ENCODE results near the gene CSMD2. TPM values are rescaled to one million over a fixed set of nuclear protein-coding genes. Genes with fewer than 3 reads are reported as not detected.

CSMD2 gene
- total RNA-seq, 1 experiment from 2014 or later: 0.22 TPM

- H3K9me3 ChIP-seq (ENCODE audit: control insufficient read depth in 1 of 2, insufficient read depth in 1 of 2, low read depth in 1 of 2, low read length in 2 of 2): no peaks in the 10 kb centered on the region
- H3K27me3 ChIP-seq (ENCODE audit: insufficient read depth, low read length): peaks cover 2% of the 10 kb centered on the region; the same call in 1 of the 2 replicates
- DNase-seq (ENCODE audit: low read depth, low spot score): no peak
- H3K36me3 ChIP-seq (ENCODE audit: control insufficient read depth in 1 of 2, insufficient read depth in 2 of 2, low read length in 2 of 2): no peaks in the 10 kb centered on the region
- H3K27ac ChIP-seq (ENCODE audit: low read depth, low read length): no peak overlapping the region
- no peak for ATAC-seq
- H2AFZ ChIP-seq (ENCODE audit: low read depth, low read length, poor library complexity, severe bottlenecking): no peak overlapping the region
- TF ChIP-seq TCF7L2 (IDR thresholded peaks at IDR 0.05; ENCODE audit: borderline replicate concordance, extremely low read depth, insufficient read depth, insufficient read length) (no peak), EZH2phosphoT487 (IDR thresholded peaks at IDR 0.05; ENCODE audit: borderline replicate concordance) (no peak), EZH2 (IDR thresholded peaks at IDR 0.05) (no peak), ZFX (IDR thresholded peaks at IDR 0.05) (no peak), RAD21 (IDR thresholded peaks at IDR 0.05; ENCODE audit: low read depth) (no peak), ZNF274 (IDR thresholded peaks at IDR 0.05; ENCODE audit: low read depth, low read length) (no peak), SRF (IDR thresholded peaks at IDR 0.05; ENCODE audit: low read depth) (no peak), POLR2A (IDR thresholded peaks at IDR 0.05; ENCODE audit: borderline replicate concordance, extremely low read depth, insufficient read depth, insufficient read length) (no peak), ZBTB33 (IDR thresholded peaks at IDR 0.05; ENCODE audit: extremely low read depth, insufficient replicate concordance, low read length) (no peak), JUND (IDR thresholded peaks at IDR 0.05) (no peak), YY1 (IDR thresholded peaks at IDR 0.05; ENCODE audit: extremely low read depth, insufficient replicate concordance, low read depth, low read length) (no peak), CBX3 (IDR thresholded peaks at IDR 0.05; ENCODE audit: low read depth) (no peak), MAX (IDR thresholded peaks at IDR 0.05) (no peak)
- POLR2A ChIA-PET: no interaction called here
- no peak overlapping the region for H3K4me2 ChIP-seq (ENCODE audit: low read length)
- RAD21 ChIA-PET (ENCODE audit: low non-redundant PET in 1 of 2, low total read pairs in 2 of 2, uncharacterized antibody in 2 of 2, unreplicated experiment in 2 of 2): no interaction called here
- no peaks in the 10 kb centered on the region for H4K20me1 ChIP-seq (ENCODE audit: insufficient read depth)
- H3K79me2 ChIP-seq (ENCODE audit: insufficient read depth, low read length): no peaks in the 10 kb centered on the region
- CTCF ChIA-PET: no interaction called here
- no peaks in the 10 kb centered on the region for H3K4me1 ChIP-seq (ENCODE audit: control insufficient read depth in 1 of 2, insufficient read depth in 2 of 2, low read length in 2 of 2)
- no TSS peak for BruUV-seq (replicated peaks)
- no peaks in the 10 kb centered on the region for H3K9me2 ChIP-seq (ENCODE audit: insufficient read depth)
- intact Hi-C loops (cut with micrococcal nuclease): no loop called here
- no peak overlapping the region for H3K9ac ChIP-seq (ENCODE audit: low read length)
- H3K4me3 ChIP-seq (replicated peaks in 1 of 2; ENCODE audit: low read depth in 1 of 2, low read length in 2 of 2): no peak overlapping the region
Measured at GRCh38 chr1:33618636-33619035, 546.4 kb downstream of the CSMD2 start.
